HepG2 (cell line): ENCODE measurements around the gene FCER1G. TPM values are rescaled to one million over a fixed set of nuclear protein-coding genes. Genes with fewer than 3 reads are reported as not detected.

Experiments
- ATF6 ChIP-seq: sonication (generic); formaldehyde crosslinking; conservative IDR thresholded peaks from 2 replicates; pipeline ENCODE4 v1.4.0; 2020; ENCODE audit warnings: missing genetic modification reagents
- DZIP1 ChIP-seq: sonication (generic); formaldehyde crosslinking; IDR thresholded peaks from 2 replicates; pipeline ENCODE4 v1.5.0; 2020; ENCODE audit warnings: mild to moderate bottlenecking, missing genetic modification reagents
- FOXA1 ChIP-seq, 2 experiments: fragments of 450-650 bp in 1 of 2; sonication (generic) in 1 of 2; formaldehyde crosslinking in 1 of 2; IDR thresholded peaks; 2 replicates each; pipeline versions ENCODE4 v1.4.0 to v1.6.1; 2016 to 2020; ENCODE audit warnings: missing genetic modification reagents in 1 of 2
- FOXA3 ChIP-seq: IDR thresholded peaks from 2 replicates; pipeline ENCODE4 v1.6.1; 2016; ENCODE audit warnings: missing genetic modification reagents, missing compliant biosample characterization
- IKZF4 ChIP-seq: sonication (generic); formaldehyde crosslinking; IDR thresholded peaks from 2 replicates; pipeline ENCODE4 v1.5.1; 2020; ENCODE audit warnings: borderline replicate concordance, mild to moderate bottlenecking, low read depth, missing genetic modification reagents; ENCODE audit errors: not compliant biosample characterization
- MAFG ChIP-seq: sonication (generic); formaldehyde crosslinking; IDR thresholded peaks from 2 replicates; pipeline ENCODE4 v1.5.1; 2020; ENCODE audit warnings: mild to moderate bottlenecking, missing genetic modification reagents
- MEIS1 ChIP-seq: sonication (generic); formaldehyde crosslinking; IDR thresholded peaks from 2 replicates; pipeline ENCODE4 v1.9.0; 2021; ENCODE audit warnings: mild to moderate bottlenecking, missing genetic modification reagents, moderate library complexity, borderline replicate concordance
- PAWR ChIP-seq: sonication (generic); formaldehyde crosslinking; IDR thresholded peaks from 2 replicates; pipeline ENCODE4 v1.4.0; 2020; ENCODE audit warnings: missing genetic modification reagents, mild to moderate bottlenecking, borderline replicate concordance
- PITX1 ChIP-seq: sonication (generic); formaldehyde crosslinking; IDR thresholded peaks from 2 replicates; pipeline ENCODE4 v1.5.1; 2020; ENCODE audit warnings: mild to moderate bottlenecking, missing genetic modification reagents
- SKI ChIP-seq: fragments of 450-650 bp; IDR thresholded peaks from one replicate; pipeline ENCODE4 v1.6.1; 2018; ENCODE audit warnings: mild to moderate bottlenecking; ENCODE audit not compliant: partially characterized antibody
- ZGPAT ChIP-seq: IDR thresholded peaks from 2 replicates; pipeline ENCODE4 v1.6.1; 2016; ENCODE audit warnings: mild to moderate bottlenecking
- ZKSCAN8 ChIP-seq: IDR thresholded peaks from 2 replicates; pipeline ENCODE4 v1.6.1; 2016; ENCODE audit warnings: borderline replicate concordance, missing genetic modification reagents, missing compliant biosample characterization
- ZMYM3 ChIP-seq: sonication (generic); formaldehyde crosslinking; IDR thresholded peaks from 2 replicates; pipeline ENCODE4 v1.5.1; 2020; ENCODE audit warnings: mild to moderate bottlenecking, missing genetic modification reagents
- ZNF138 ChIP-seq: sonication (generic); formaldehyde crosslinking; IDR thresholded peaks from 2 replicates; pipeline ENCODE4 v1.5.0; 2020; ENCODE audit warnings: mild to moderate bottlenecking, low read depth, missing genetic modification reagents
- ZNF17 ChIP-seq: sonication (generic); formaldehyde crosslinking; IDR thresholded peaks from 2 replicates; pipeline ENCODE4 v1.5.0; 2020; ENCODE audit warnings: mild to moderate bottlenecking, missing genetic modification reagents
- ZNF225 ChIP-seq: sonication (generic); formaldehyde crosslinking; IDR thresholded peaks from 2 replicates; pipeline ENCODE4 v1.4.0; 2020; ENCODE audit warnings: mild to moderate bottlenecking, missing genetic modification reagents
- ZNF230 ChIP-seq: sonication (generic); formaldehyde crosslinking; IDR thresholded peaks from 2 replicates; pipeline ENCODE4 v1.4.0; 2020; ENCODE audit warnings: mild to moderate bottlenecking, missing genetic modification reagents
- ZNF580 ChIP-seq: IDR thresholded peaks from 2 replicates; pipeline ENCODE4 v1.6.1; 2016; ENCODE audit warnings: low read depth, borderline replicate concordance
- ZNF597 ChIP-seq: sonication (generic); formaldehyde crosslinking; IDR thresholded peaks from 2 replicates; pipeline ENCODE4 v1.5.0; 2020; ENCODE audit warnings: missing genetic modification reagents
- ZNF652 ChIP-seq: IDR thresholded peaks from 2 replicates; pipeline ENCODE4 v1.6.1; 2016; ENCODE audit warnings: low read depth, borderline replicate concordance
- ZNF850 ChIP-seq: sonication (generic); formaldehyde crosslinking; conservative IDR thresholded peaks from 2 replicates; pipeline ENCODE4 v1.9.0; 2021; ENCODE audit warnings: mild to moderate bottlenecking, missing genetic modification reagents
- polyA plus RNA-seq, 8 experiments: library from polyadenylated mRNA; depleted of rRNA in 3 of 8; stranded (reverse) in 7 of 8; unstranded in 1 of 8; fragments of >200 nt; fragmentation: Illumina TruSeq in 4 of 8; extraction: Trizol in 4 of 8; gene quantifications; 2 replicates each; pipeline versions ENCODE4 v1.2.1 to v1.2.3, GENCODE V29; 2011 to 2016; ENCODE audit warnings: low read depth in 4 of 8, missing spikeins in 1 of 8, mixed read lengths in 1 of 8; ENCODE audit not compliant: insufficient read depth in 1 of 8
- total RNA-seq, 5 experiments: library from RNA; depleted of rRNA; stranded (reverse); fragments of >200 nt; fragmentation: Illumina TruSeq; extraction: Trizol; gene quantifications; 2 replicates each; pipeline ENCODE4 v1.2.3, GENCODE V29; 2016; ENCODE audit warnings: low read depth in 1 of 5

FCER1G gene
- total and polyA plus RNA-seq, 2 of the 13 experiments (the other 11 are each of a cell fraction or from before 2014, with no cell fraction given), result 1.3 to 6.4 TPM

GRCh38 chr1:161177112-161177935 is 37.8 kb upstream of the FCER1G start, which contains the start of gene B4GALT3 (continued):
- TF ChIP-seq ZNF580 (peak; percentile 56; the same call in 1 of the 2 replicates), ZNF597 (no peak), PAWR (CRISPR knock-in tag) (peak; percentile 95; the same call in 1 of the 2 replicates), SKI (peak; percentile 60), ZNF230 (CRISPR knock-in tag) (peak; percentile 89), FOXA3 (peak; percentile 47; the same call in 1 of the 2 replicates), ZNF850 (no peak), ZGPAT (CRISPR knock-in tag) (peak; percentile 87), IKZF4 (CRISPR knock-in tag) (peak; percentile 59), FOXA1 (IDR thresholded peaks at IDR 0.05) (no peak), FOXA1 (CRISPR knock-in tag; IDR thresholded peaks at IDR 0.05) (no peak), MEIS1 (CRISPR knock-in tag) (peak; percentile 72), ZNF225 (no peak), ZNF652 (peak; percentile 10; the same call in 1 of the 2 replicates), ZMYM3 (CRISPR knock-in tag) (0 out of 2 replicates have a peak, but pooled peaks have one; percentile 9), MAFG (CRISPR knock-in tag) (no peak), PITX1 (CRISPR knock-in tag) (peak; percentile 62), ATF6 (CRISPR knock-in tag) (peak; percentile 89), DZIP1 (CRISPR knock-in tag) (no peak), ZKSCAN8 (CRISPR knock-in tag) (no peak), ZNF138 (no peak), ZNF17 (CRISPR knock-in tag) (no peak)
